ENCODE data around the gene TRABD2A.

DNA sequence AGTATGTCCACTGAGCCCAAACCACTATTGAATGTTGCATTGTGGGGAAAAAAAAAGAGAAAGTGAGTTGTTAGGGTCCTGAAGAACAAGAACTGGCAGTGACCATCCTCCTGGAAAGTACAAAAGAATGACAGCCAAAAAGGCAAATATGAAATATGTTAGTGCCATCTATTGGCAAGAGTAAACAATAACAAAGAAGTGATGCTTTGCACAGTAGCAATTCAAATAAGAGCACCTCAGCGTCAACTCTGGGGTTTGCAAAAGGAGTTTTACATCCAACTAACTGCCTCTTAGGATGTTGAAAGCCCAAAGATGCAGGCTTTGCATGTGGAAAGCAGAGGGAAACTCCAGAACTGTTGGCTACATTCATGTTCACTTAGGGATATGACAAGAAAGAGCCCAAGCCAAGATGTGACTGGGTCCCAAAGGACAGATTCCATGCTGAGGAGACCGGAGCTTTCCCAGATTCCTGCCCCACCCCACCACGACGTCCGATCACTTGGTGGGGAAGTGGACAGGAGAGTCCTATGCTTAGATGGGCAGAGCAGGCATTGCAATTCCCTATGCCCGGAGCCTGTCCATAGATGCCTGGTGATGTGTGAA is 15.6 kb downstream of the TRABD2A start:
- TF ChIP-seq, protein P1, sequence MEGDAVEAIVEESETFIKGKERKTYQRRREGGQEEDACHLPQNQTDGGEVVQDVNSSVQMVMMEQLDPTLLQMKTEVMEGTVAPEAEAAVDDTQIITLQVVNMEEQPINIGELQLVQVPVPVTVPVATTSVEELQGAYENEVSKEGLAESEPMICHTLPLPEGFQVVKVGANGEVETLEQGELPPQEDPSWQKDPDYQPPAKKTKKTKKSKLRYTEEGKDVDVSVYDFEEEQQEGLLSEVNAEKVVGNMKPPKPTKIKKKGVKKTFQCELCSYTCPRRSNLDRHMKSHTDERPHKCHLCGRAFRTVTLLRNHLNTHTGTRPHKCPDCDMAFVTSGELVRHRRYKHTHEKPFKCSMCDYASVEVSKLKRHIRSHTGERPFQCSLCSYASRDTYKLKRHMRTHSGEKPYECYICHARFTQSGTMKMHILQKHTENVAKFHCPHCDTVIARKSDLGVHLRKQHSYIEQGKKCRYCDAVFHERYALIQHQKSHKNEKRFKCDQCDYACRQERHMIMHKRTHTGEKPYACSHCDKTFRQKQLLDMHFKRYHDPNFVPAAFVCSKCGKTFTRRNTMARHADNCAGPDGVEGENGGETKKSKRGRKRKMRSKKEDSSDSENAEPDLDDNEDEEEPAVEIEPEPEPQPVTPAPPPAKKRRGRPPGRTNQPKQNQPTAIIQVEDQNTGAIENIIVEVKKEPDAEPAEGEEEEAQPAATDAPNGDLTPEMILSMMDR (IDR thresholded peaks at IDR 0.05 in 2 of 3, conservative IDR thresholded peaks at IDR 0.05 in 1 of 3; ENCODE audit: borderline replicate concordance in 1 of 3, insufficient read depth in 1 of 3, low read depth in 2 of 3, low read length in 2 of 3), result peak; percentile 30 to 57 (median 54); a peak in 4 of 6 replicates
- TF ChIP-seq EZH2 (IDR thresholded peaks at IDR 0.05) (no peak), POLR2A (IDR thresholded peaks at IDR 0.05; ENCODE audit: borderline replicate concordance, extremely low read depth, insufficient read depth, insufficient read length) (no peak), ZNF274 (IDR thresholded peaks at IDR 0.05; ENCODE audit: low read depth, low read length) (no peak), POLR2AphosphoS5 (IDR thresholded peaks at IDR 0.05; ENCODE audit: low read depth, low read length) (no peak), RAD21 (IDR thresholded peaks at IDR 0.05; ENCODE audit: low read depth) (peak; percentile 77)
- TF ChIP-seq, protein P2, sequence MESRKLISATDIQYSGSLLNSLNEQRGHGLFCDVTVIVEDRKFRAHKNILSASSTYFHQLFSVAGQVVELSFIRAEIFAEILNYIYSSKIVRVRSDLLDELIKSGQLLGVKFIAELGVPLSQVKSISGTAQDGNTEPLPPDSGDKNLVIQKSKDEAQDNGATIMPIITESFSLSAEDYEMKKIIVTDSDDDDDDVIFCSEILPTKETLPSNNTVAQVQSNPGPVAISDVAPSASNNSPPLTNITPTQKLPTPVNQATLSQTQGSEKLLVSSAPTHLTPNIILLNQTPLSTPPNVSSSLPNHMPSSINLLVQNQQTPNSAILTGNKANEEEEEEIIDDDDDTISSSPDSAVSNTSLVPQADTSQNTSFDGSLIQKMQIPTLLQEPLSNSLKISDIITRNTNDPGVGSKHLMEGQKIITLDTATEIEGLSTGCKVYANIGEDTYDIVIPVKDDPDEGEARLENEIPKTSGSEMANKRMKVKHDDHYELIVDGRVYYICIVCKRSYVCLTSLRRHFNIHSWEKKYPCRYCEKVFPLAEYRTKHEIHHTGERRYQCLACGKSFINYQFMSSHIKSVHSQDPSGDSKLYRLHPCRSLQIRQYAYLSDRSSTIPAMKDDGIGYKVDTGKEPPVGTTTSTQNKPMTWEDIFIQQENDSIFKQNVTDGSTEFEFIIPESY (IDR thresholded peaks at IDR 0.05; ENCODE audit: extremely low read depth, insufficient replicate concordance, low read length), result no peak
